ENCODE data around the gene MRPS30.
A peak's percentile ranks its signal among the peaks of the same experiment; 100 is the strongest.
"Not testable (repeated sequence)": the region's sequence is repeated elsewhere in the genome, so short reads cannot be mapped to it uniquely, and the experiment has no call there.

Gene MRPS30

GRCh38 chr5:44770780-44771717, 37.7 kb upstream of the MRPS30 start:
- no peaks in the 10 kb centered on the region for H3K79me2 ChIP-seq (ENCODE audit: insufficient read depth, low read length)
- no peaks in the 10 kb centered on the region for H4K20me1 ChIP-seq (ENCODE audit: insufficient read depth, low read length, poor library complexity, severe bottlenecking)
- H3K4me3 ChIP-seq (ENCODE audit: low read length, poor library complexity, severe bottlenecking): no peak overlapping the region
- TF ChIP-seq EZH2phosphoT487 (IDR thresholded peaks at IDR 0.05; ENCODE audit: borderline replicate concordance) (no peak), CTCF (conservative IDR thresholded peaks at IDR 0.05; ENCODE audit: low read length) (no peak)
- no peaks in the 10 kb centered on the region for H3F3A ChIP-seq (ENCODE audit: low read depth)
- no peak overlapping the region for H3K4me2 ChIP-seq (ENCODE audit: low read depth, low read length, poor library complexity, severe bottlenecking)
- no peaks in the 10 kb centered on the region for H3K4me1 ChIP-seq (ENCODE audit: insufficient read depth, low read length, poor library complexity, severe bottlenecking)
- H3K9me3 ChIP-seq (ENCODE audit: insufficient read depth, low read depth, low read length): no peaks in the 10 kb centered on the region
- no peaks in the 10 kb centered on the region for H3K36me3 ChIP-seq (ENCODE audit: insufficient read depth, low read length)
- no peak overlapping the region for H2AFZ ChIP-seq (ENCODE audit: low read length)
- H3K27me3 ChIP-seq (ENCODE audit: insufficient read depth, low read length, poor library complexity, severe bottlenecking): no peaks in the 10 kb centered on the region
- H3K9ac ChIP-seq (ENCODE audit: low read depth, low read length, poor library complexity, severe bottlenecking): no peak overlapping the region
- no peaks in the 10 kb centered on the region for H3K9me2 ChIP-seq (replicated peaks; ENCODE audit: low read depth, low read length)

- not testable (repeated sequence) for H3K9me3 ChIP-seq (ENCODE audit: insufficient read depth, low read depth, low read length); H3K27me3 ChIP-seq (ENCODE audit: insufficient read depth, low read length, poor library complexity, severe bottlenecking); H2AFZ ChIP-seq (ENCODE audit: low read length); H3K4me1 ChIP-seq (ENCODE audit: insufficient read depth, low read length, poor library complexity, severe bottlenecking); H3K4me2 ChIP-seq (ENCODE audit: low read depth, low read length, poor library complexity, severe bottlenecking); H3K9me2 ChIP-seq (replicated peaks; ENCODE audit: low read depth, low read length); H3K9ac ChIP-seq (ENCODE audit: low read depth, low read length, poor library complexity, severe bottlenecking); H3K79me2 ChIP-seq (ENCODE audit: insufficient read depth, low read length); H3K4me3 ChIP-seq (ENCODE audit: low read length, poor library complexity, severe bottlenecking); H3K36me3 ChIP-seq (ENCODE audit: insufficient read depth, low read length); H3F3A ChIP-seq (ENCODE audit: low read depth); H4K20me1 ChIP-seq (ENCODE audit: insufficient read depth, low read length, poor library complexity, severe bottlenecking)
Observed at GRCh38 chr5:44772397-44772796, 36.4 kb upstream of the MRPS30 start.

- Histone ChIP-seq H4K20me1 (ENCODE audit: insufficient read depth, low read length, poor library complexity, severe bottlenecking) (no peaks in the 10 kb centered on the region), H3K4me1 (ENCODE audit: insufficient read depth, low read length, poor library complexity, severe bottlenecking) (no peaks in the 10 kb centered on the region), H3K9me3 (ENCODE audit: insufficient read depth, low read depth, low read length) (no peaks in the 10 kb centered on the region), H3K4me3 (ENCODE audit: low read length, poor library complexity, severe bottlenecking) (no peak overlapping the region), H3K9ac (ENCODE audit: low read depth, low read length, poor library complexity, severe bottlenecking) (no peak overlapping the region), H3K27me3 (ENCODE audit: insufficient read depth, low read length, poor library complexity, severe bottlenecking) (no peaks in the 10 kb centered on the region), H3K36me3 (ENCODE audit: insufficient read depth, low read length) (no peaks in the 10 kb centered on the region), H2AFZ (ENCODE audit: low read length) (no peak overlapping the region), H3K79me2 (ENCODE audit: insufficient read depth, low read length) (no peaks in the 10 kb centered on the region), H3K9me2 (replicated peaks; ENCODE audit: low read depth, low read length) (no peaks in the 10 kb centered on the region), H3K4me2 (ENCODE audit: low read depth, low read length, poor library complexity, severe bottlenecking) (no peak overlapping the region), H3F3A (ENCODE audit: low read depth) (no peaks in the 10 kb centered on the region)
- no peak for TF ChIP-seq EZH2phosphoT487 (IDR thresholded peaks at IDR 0.05; ENCODE audit: borderline replicate concordance)
- TF ChIP-seq CTCF (conservative IDR thresholded peaks at IDR 0.05; ENCODE audit: low read length): peak; percentile 68
Observed at GRCh38 chr5:44774279-44774880, 34.4 kb upstream of the MRPS30 start.

All from Loucy (cell line).